Prostate gland (tissue), 2 donors: ENCODE data around the gene CMTM3. TPM values are rescaled to one million over a fixed set of nuclear protein-coding genes. Genes with fewer than 3 reads are reported as not detected.
"Not testable (repeated sequence)": the region's sequence is repeated elsewhere in the genome, so short reads cannot be mapped to it uniquely, and the experiment has no call there.

ENCODE experiments used
- DNase-seq: peaks from one replicate; pipeline ENCODE4 v3.0.0-alpha.2; 2019; ENCODE audit warnings: low spot score
- H3K27ac ChIP-seq, 2 donors: fragments of 200-600 bp; sonication (generic); 2 replicates each; pipeline ENCODE4 v1.5.1; 2017 to 2019
- H3K27me3 ChIP-seq: fragments of 200-600 bp; sonication (generic); replicated peaks from 2 replicates; pipeline ENCODE4 v1.5.1; 2019; ENCODE audit not compliant: insufficient read depth
- H3K36me3 ChIP-seq, 2 donors: fragments of 200-600 bp; sonication (generic); 1 replicate in 1 of 2; 2 replicates in 1 of 2; pipeline versions ENCODE4 v1.5.1 to v1.8.1; 2017 to 2019
- H3K4me1 ChIP-seq: fragments of 200-600 bp; sonication (generic); replicated peaks from 2 replicates; pipeline ENCODE4 v1.5.1; 2019
- H3K4me3 ChIP-seq, 2 donors: fragments of 200-600 bp; sonication (generic); 2 replicates each; pipeline ENCODE4 v1.5.1; 2017 to 2019
- H3K9me3 ChIP-seq: fragments of 200-600 bp; sonication (generic); 2 replicates; pipeline ENCODE4 v1.5.1; 2017
- POLR2A ChIP-seq: fragments of 450-650 bp; IDR thresholded peaks from one replicate; pipeline ENCODE4 v1.6.1; 2016; ENCODE audit warnings: antibody characterized with exemption, mild to moderate bottlenecking
- POLR2AphosphoS5 ChIP-seq: sonication (generic); formaldehyde crosslinking; IDR thresholded peaks from one replicate; pipeline ENCODE4 v1.6.1; 2017; ENCODE audit warnings: antibody characterized with exemption
- WGBS: methylation state at CpG from one replicate; pipeline ENCODE4 v1.1.5; 2018; 5-methylcytosine and 5-hydroxymethylcytosine counted together
- intact Hi-C: fragments of 100-400 bp; cut with DNase I; formaldehyde crosslinking; loops from one replicate; pipeline ENCODE4 v1.14.2; 2022
- total RNA-seq, 2 donors: library from RNA; depleted of rRNA; stranded (reverse); fragments of >200 nt; gene quantifications; one replicate each; pipeline ENCODE4 v1.1.0, GENCODE V29; 2016
- TF ChIP-seq, protein P1 (sequence below), 4 experiments: fragments of 200-600 bp in 2 of 4; fragments of 450-650 bp in 2 of 4; sonication (generic) in 2 of 4; IDR thresholded peaks; 1 replicate in 3 of 4; 2 replicates in 1 of 4; pipeline ENCODE4 v1.5.1; 2016 to 2019; ENCODE audit warnings: antibody characterized with exemption in 4 of 4, mild to moderate bottlenecking in 2 of 4, moderate library complexity in 2 of 4

CMTM3 gene
- total RNA-seq, 2 donors from 2014 or later, result 10.7 to 133 TPM

DNA sequence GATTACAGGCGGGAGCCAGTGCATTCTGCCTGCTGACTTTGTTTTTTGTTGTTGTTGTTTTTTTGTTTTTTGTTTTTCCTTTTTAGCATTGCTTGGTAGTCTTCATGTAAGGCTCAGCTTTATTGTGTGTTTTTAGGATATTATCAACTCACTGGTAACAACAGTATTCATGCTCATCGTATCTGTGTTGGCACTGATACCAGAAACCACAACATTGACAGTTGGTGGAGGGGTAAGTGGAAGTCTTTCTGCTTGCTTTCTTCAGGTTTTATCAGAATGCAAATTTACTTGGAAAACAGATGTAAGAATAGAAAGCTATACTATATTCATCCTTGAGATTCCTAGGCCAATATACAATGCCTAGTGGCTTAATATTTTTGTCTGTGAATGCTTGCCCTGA is 41.5 kb upstream of the CMTM3 start:
- Histone ChIP-seq H3K4me1 (no peaks in the 10 kb centered on the region), H3K27me3 (no peaks in the 10 kb centered on the region), H3K27ac (no peak overlapping the region), H3K9me3 (no peaks in the 10 kb centered on the region), H3K4me3 (no peak overlapping the region), H3K36me3 (no peaks in the 10 kb centered on the region)
- 79% methylated on average over 2 of the region's 2 CpGs for WGBS
- DNase-seq, result no peak
- TF ChIP-seq, protein P1, sequence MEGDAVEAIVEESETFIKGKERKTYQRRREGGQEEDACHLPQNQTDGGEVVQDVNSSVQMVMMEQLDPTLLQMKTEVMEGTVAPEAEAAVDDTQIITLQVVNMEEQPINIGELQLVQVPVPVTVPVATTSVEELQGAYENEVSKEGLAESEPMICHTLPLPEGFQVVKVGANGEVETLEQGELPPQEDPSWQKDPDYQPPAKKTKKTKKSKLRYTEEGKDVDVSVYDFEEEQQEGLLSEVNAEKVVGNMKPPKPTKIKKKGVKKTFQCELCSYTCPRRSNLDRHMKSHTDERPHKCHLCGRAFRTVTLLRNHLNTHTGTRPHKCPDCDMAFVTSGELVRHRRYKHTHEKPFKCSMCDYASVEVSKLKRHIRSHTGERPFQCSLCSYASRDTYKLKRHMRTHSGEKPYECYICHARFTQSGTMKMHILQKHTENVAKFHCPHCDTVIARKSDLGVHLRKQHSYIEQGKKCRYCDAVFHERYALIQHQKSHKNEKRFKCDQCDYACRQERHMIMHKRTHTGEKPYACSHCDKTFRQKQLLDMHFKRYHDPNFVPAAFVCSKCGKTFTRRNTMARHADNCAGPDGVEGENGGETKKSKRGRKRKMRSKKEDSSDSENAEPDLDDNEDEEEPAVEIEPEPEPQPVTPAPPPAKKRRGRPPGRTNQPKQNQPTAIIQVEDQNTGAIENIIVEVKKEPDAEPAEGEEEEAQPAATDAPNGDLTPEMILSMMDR (IDR thresholded peaks at IDR 0.05), result no peak
- no peak for TF ChIP-seq POLR2AphosphoS5
- intact Hi-C loops, result no loop called here

GRCh38 chr16:66563574-66564334 is 40.8 kb upstream of the CMTM3 start:
- H3K27ac ChIP-seq, result no peak overlapping the region
- no peak overlapping the region for H3K4me3 ChIP-seq
- no peaks in the 10 kb centered on the region for H3K4me1 ChIP-seq
- no peaks in the 10 kb centered on the region for H3K27me3 ChIP-seq
- no peak for DNase-seq
- H3K9me3 ChIP-seq, result no peaks in the 10 kb centered on the region
- 63% methylated on average over 2 of the region's 2 CpGs for WGBS
- TF ChIP-seq POLR2A (no peak), POLR2AphosphoS5 (no peak)
- TF ChIP-seq, protein P1 (IDR thresholded peaks at IDR 0.05), result no peak
- H3K36me3 ChIP-seq, result no peaks in the 10 kb centered on the region
- intact Hi-C loops, result no loop called here

GRCh38 chr16:66566051-66566901 is 38.2 kb upstream of the CMTM3 start, which contains the start of gene CMTM1:
Gene CMTM1, plus strand, starts transcription at chr16:66566439. Its CDS starts 75 bp downstream, at chr16:66566514.
- 94% methylated on average over 54 of the region's 54 CpGs for WGBS
- Histone ChIP-seq H3K4me1 (no peaks in the 10 kb centered on the region), H3K4me3 (no peak within 1 kb of the TSS), H3K9me3 (no peaks in the 10 kb centered on the region), H3K27ac (no peak within 1 kb of the TSS), H3K27me3 (no peaks in the 10 kb centered on the region), H3K36me3 (no peaks in the 10 kb centered on the region)
- no peak for TF ChIP-seq POLR2AphosphoS5
- no peak for TF ChIP-seq POLR2A
- TF ChIP-seq, protein P1 (IDR thresholded peaks at IDR 0.05), result no peak
- DNase-seq, result no peak
- intact Hi-C loops, result no loop called here

GRCh38 chr16:66567270-66567669 is 37.2 kb upstream of the CMTM3 start:
- intact Hi-C loops, H3K36me3 ChIP-seq, H3K27me3 ChIP-seq, H3K4me3 ChIP-seq, H3K4me1 ChIP-seq, DNase-seq, H3K9me3 ChIP-seq, H3K27ac ChIP-seq: not testable (repeated sequence)
- WGBS, result 99% methylated on average over 3 of the region's 3 CpGs

- no peaks in the 10 kb centered on the region for H3K4me1 ChIP-seq
- H3K4me3 ChIP-seq, result no peak overlapping the region
- H3K27me3 ChIP-seq, result no peaks in the 10 kb centered on the region
- TF ChIP-seq POLR2AphosphoS5 (no peak), POLR2A (no peak)
- TF ChIP-seq, protein P1 (IDR thresholded peaks at IDR 0.05), result no peak
- DNase-seq, result no peak
- H3K9me3 ChIP-seq, result no peaks in the 10 kb centered on the region
- intact Hi-C loops, result no loop called here
- WGBS, result 97% methylated on average over 2 of the region's 2 CpGs
- H3K27ac ChIP-seq, result no peak overlapping the region
- H3K36me3 ChIP-seq, result no peaks in the 10 kb centered on the region
Measured at GRCh38 chr16:66568355-66568754, 36.1 kb upstream of the CMTM3 start.
